ENCODE measurements around the gene PBX3.
A peak's percentile ranks its signal among the peaks of the same experiment; 100 is the strongest.

Gene PBX3

DNA sequence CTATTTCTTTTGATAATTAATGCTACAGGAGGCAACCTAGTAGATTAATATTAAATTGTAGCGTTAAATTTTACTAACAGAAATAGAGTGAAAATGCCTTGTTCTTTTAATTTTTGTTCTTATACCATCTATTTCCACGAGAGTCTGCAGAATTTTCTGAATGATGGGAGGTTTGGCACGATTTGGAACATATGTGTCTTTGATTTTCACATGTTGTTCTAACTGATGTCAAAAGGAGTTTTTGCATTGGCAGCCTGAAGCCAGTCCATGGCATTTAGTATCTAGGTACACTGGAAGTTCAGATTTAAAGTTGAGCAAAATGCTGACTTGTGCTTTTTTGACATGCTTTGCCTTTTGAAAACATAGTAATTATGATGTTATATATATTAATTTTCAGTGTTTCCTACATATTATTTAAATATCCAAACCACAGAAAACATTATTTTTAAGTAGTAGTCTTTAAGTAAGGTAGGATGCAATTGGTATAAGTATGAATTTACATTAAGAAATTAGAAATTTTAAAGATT, 103.0 kb downstream of the PBX3 start:
- no peak overlapping the region for H3K4me3 ChIP-seq (ENCODE audit: low read depth, low read length)
- no peak for DNase-seq (ENCODE audit: low read depth)

DNA sequence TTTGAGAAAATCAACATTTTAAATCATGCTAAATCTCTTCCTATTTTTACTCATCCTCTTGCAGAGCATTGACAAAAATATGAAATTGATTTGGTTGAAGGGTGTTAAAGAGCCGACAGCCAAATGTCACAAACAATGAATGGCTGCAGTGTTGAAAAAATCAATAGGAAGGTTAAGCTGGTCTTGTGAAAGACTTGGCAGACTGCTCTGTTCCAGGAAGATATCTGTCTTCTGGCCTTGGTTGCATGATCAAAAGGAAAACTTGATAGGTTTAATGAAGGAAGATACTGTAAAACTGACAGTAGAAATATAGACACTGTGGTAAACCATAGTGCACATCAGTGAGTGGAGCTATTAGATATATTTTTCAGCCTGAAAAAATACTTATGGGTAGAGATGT, 103.6 kb downstream of the PBX3 start:
- no peak overlapping the region for H3K4me3 ChIP-seq (ENCODE audit: low read depth, low read length)
- no peak for DNase-seq (ENCODE audit: low read depth)

DNA sequence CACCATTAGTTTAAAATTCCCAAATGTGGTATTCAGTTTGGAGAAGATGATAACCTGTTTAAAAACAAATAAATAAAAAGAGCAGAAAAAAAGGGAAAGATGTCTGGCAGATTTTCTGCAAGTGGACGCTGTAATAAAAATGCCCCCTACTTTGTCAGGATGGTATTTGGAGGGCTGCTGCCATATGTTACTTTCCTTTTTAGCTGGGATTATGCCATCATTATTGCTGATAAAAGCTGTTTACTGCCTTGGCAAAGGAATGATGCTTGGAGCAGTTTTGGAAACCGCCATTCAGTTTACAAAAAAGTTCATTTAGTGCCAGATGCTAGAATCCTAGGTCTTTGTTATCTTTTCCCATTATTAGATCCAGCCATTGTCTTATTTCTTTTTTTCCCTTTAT, 104.8 kb downstream of the PBX3 start:
- DNase-seq (ENCODE audit: low read depth), result no peak
- H3K4me3 ChIP-seq (ENCODE audit: low read depth, low read length), result no peak overlapping the region

DNA sequence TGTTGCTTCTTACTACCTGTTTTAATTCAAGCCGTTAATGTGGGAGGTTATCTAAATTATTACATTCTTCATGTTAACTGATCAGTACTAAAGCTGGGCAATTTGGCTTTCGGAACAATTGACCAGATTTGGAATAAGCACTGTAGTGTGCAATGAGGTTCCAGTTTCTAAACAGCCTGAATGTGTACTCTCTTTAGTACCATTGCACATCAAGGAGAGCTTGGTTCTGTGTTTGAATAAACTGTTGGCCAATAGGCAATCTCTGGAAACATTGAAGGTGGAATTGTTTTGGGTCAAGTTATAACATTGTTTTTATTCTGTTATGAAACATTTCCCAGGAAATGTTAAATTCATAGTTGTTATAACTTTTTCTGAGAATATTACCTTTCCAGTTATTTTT, 105.2 kb downstream of the PBX3 start:
- H3K4me3 ChIP-seq (ENCODE audit: low read depth, low read length), result no peak overlapping the region
- DNase-seq (ENCODE audit: low read depth), result no peak

DNA sequence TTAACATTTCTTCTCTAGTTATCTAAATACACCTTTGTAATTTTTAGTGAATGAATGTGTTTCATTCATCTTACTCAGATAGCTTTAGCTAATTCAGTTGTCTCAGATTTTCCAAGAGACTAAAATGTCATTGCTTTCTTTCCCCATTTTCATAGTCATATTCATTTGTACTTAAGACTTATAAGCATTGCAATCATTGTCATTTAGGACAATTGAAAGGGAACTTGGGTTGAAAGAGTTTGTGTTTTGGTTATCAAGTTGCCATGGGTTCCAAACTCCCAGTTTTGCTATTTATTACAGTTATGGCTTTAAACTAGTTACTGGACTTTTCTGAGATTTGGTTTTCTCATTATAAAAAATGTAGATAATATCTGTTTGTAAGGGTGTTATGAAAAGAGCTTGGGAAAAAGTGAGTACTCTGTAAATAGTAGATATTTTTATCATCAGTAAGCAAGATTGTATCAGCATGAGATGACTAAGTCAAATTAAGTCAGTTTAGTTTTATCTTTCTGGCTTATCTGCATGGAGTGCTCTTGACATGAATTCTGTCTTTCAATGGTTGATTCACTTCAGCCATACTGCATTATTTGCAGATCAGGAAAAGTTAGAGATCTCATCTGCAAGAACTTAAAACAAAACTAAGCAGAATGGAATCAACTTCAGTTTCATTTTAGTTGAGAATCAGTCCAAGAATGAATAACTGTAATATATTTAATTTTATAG, 107.5 kb downstream of the PBX3 start:
- no peak for DNase-seq (ENCODE audit: low read depth)
- H3K4me3 ChIP-seq (ENCODE audit: low read depth, low read length), result no peak overlapping the region

DNA sequence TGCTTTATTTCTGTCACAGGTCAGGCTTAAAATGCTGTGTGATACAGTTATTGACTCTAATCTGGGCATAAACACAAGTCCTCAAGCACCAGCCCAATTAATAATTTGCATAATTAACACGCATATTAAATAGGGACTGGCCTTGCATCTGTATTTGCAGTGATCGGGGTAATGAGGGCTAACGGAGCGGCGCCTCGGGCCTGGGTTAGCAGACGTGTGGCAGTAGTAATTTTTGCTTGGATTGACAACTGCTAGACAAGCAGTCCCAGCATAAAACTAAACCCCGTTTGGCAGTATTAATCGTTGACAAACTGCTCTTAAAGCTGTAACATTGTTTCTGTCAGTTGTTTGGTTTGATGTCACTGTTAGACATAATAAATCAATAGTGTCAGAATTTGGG, 109.2 kb downstream of the PBX3 start:
- DNase-seq (ENCODE audit: low read depth), result no peak
- no peak overlapping the region for H3K4me3 ChIP-seq (ENCODE audit: low read depth, low read length)

DNA sequence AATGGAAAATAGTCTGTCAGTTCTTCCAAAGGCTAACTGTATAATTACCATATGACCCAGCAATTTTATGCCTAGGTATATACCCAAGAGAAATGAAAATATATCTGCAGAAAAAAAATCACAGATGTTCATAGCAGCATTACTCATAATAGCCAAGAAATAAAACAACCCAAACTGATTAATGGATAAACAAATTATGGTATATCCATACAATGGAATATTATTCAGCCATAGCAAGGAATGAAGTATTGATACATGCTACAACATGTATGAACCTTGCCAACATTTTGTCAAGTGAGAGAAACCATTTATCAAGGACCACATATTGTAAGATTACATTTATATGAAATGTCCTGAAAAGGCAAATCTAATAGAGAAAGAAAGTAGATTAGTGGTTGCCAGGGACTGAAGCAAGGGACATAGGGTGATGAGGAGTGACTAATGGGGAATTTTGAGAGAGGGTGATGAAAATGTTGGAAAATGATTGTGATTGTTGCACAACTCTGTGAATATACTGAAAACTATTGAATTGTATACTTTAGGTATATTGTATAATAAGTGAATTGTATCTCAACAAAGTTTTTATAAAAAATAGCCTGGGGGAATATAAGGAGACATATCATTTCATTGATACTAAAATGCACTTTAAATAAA, 114.4 kb downstream of the PBX3 start:
- no peak for DNase-seq (ENCODE audit: low read depth)

DNA sequence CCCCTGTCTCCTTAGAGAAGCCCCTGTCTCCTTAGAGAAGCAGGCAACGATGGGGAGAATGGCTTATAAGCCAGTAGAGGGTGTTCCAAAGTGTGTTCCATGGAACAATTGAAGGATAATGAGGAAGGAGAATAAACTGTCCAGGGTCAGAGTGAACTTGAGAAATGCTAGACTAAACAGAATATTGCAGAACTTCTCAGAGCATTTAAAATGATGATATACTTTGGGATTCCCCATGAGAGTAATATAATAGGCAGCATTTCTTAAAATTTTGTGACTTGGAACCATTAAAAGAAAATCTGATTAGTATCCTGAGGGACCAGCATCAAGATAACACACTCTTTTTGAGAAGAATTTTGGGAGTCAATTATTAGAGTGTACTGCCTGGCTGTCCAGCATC, 116.8 kb downstream of the PBX3 start:
- no peak overlapping the region for H3K4me3 ChIP-seq (ENCODE audit: low read depth, low read length)
- DNase-seq (ENCODE audit: low read depth), result no peak

More for the DNA sequence above, 114.4 kb downstream of the PBX3 start:
- H3K4me3 ChIP-seq (ENCODE audit: low read depth, low read length), result no peak overlapping the region

DNA sequence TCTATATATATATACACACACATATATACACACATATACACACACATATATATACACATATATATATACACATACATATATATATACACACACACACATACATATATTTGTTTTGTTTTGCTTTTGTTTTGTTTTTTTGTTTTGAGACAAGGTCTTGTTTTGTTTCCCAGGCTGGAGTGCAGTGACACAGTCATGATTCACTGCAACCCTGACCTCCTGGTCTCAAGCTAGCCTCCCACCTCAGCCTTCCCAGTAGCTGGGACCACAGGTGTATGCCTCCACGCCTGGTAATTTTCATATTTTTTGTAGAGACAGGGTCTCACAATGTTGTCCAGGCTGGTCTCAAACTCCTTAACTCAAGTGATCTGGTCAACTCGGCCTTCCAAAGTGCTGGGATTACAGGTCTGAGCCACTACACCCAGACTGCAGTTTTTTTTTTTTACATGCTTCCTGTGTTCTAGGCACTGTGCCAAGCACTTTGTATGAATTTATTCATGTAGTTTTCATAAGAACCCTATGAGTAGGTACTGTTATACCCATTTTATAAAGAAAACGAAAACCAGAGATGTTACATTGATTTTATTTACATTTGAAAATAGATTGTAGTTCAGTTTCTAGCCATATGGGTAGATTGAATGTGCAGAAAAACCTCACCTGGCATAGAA, 120.7 kb downstream of the PBX3 start:
- H3K4me3 ChIP-seq (ENCODE audit: low read depth, low read length), result no peak overlapping the region
- DNase-seq (ENCODE audit: low read depth), result no peak

DNA sequence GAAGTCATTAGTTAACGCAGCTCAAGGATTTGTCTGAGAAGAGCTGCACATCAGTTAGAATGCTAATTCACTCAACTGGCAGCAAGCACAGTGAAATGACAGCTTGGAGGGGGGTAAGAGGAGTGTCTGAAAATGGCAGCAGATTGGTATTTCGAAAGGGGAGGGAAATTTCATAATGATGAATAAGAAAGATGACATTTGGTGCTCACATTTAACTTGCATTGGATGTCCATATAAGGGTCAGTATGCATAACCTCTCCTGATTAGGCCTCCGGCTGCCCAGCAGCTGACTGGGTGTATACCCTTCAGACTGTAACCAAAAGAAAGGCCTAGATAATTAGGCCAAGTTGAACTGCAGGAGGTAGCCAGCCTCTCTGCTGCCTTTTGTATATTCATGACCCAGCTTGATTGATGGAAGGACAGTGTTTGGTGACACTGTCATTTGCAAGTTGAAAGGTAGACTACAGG, 131.0 kb downstream of the PBX3 start:
- no peak for DNase-seq (ENCODE audit: low read depth)
- H3K4me3 ChIP-seq (ENCODE audit: low read depth, low read length), result no peak overlapping the region

DNA sequence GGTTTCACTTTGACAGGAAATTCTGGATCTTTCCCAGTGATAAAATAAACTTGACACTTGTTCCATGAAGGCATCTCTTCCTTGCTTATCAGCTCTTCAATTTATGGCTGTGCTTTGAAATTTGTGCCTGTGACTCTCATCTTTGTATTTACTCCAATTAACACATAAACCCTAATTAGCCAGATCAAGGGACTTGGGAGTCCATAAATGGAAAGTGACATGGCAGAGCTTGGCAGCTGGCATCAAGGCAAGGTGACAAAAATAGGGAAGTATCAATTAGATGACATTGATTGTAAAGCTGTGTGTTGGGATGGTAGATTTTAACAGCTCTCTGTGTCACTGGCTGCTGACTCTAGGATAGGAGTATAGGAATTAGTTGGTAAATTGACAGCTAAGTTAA, 133.9 kb downstream of the PBX3 start:
- H3K4me3 ChIP-seq (ENCODE audit: low read depth, low read length), result no peak overlapping the region

DNA sequence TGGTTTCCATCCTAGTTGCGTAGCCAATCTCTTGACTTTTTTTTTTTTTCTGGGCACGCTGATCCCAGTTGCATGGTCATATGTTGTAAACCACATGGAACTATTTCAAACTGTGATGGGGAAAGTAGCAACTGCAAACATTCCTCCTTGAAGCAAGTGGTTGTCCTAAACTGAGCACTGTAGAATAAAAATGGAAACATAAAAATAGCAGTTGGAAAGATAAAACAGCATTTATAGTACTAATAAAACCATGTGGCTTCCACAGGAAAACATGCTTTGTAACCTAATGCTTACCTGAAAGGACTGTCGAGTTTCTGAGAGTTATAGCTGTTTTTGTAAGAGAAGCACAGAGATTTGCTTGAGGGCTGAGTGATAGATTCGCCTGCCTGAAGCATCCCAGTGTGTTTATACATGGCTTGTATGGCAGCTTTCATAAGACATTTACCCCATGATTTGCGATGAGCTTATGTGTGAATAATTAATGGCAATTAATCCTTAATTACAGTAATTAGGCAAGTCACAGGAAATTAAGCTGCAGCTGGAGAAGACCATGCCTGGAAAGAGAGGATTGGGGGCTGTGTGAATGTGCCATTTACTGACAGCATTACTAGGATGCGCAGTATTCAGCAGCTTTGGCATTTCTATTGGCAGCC, 136.5 kb downstream of the PBX3 start:
- H3K4me3 ChIP-seq (ENCODE audit: low read depth, low read length), result no peak overlapping the region
- no peak for DNase-seq (ENCODE audit: low read depth)

More for the DNA sequence above, 133.9 kb downstream of the PBX3 start:
- no peak for DNase-seq (ENCODE audit: low read depth)

DNA sequence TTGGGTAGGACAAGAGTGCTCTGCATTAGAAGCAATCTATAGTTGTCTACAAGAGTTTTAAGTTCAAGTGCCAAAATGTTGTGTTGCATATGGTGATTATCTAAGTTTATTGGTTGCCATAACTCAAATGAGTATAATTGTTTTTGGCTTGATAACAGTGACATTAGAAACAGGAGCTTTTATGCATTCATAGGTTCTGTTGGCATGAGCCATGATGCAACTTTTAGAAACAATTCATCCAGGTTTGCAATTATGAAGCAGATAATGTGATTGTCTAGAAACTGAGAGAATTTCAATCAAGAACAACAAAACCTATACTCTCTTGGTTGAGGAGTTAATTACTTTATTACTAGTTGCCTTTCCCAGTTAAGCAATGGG, 137.0 kb downstream of the PBX3 start:
- no peak for DNase-seq (ENCODE audit: low read depth)
- H3K4me3 ChIP-seq (ENCODE audit: low read depth, low read length), result no peak overlapping the region

DNA sequence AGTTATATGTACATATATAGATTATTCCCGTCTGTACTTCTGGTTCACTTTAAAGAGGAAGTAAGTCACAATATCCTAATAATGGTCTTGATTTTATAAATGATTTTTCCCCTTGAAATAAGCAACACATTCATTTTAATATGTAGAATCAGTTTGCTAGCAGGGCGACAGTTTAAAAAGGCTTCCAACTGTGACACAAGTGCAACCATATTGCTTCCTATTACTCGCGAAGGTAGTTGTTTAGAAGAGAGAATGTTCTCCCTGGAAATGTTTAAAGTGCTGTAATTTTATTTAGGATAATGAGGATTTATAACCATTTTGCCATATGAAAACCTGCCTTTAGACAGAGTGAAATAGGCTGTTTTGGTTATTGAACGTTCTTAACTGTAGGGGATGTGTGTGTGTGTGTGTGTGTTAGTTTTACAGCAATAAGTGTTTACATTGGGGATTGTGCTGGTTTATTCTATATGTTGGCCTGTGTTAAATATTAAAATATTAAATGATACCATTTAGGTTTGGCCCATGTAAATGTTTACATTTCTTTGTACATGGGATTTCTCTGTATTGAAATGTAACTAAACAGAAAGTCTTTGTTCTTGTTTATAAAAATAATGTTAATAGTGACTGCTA, 138.3 kb downstream of the PBX3 start:
- no peak for DNase-seq (ENCODE audit: low read depth)

DNA sequence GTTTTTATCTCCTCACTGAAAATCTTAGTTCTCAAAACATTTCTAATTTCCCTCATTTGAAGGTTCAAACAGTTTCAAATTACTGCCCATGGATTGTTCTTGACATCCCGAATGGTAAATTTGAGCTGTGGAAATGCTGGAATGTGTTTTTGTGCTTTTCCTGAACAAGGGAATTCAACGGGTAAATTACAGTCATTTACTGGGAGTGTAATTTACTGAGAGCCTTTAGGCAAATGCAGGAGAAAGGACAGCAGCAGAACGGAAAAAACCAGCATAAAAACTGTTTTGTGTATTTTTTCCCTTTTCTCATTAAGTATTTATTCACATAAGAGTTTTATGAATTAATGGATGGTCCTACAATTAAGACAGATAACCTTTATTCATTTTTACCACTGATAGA, 139.2 kb downstream of the PBX3 start:
- no peak overlapping the region for H3K4me3 ChIP-seq (ENCODE audit: low read depth, low read length)
- no peak for DNase-seq (ENCODE audit: low read depth)

More for the DNA sequence above, 138.3 kb downstream of the PBX3 start:
- no peak overlapping the region for H3K4me3 ChIP-seq (ENCODE audit: low read depth, low read length)

DNA sequence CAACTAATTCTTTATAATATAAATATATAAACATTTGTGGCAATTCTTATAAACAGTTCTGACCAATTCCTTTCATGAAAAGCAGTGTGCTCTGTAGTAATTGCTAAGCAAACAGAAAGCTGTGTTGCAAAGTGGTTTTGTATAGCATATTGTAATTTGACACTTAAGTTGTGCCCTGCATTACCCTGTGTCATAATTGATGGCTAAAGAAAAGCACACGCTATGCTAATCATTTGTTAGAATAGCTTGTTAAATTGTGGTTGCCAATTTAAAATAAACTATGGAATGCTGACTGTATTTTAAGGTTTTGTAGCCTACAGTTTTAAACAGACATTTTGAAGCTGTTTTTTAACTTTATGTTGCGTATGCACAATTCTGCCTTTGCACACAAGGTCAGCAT, 140.0 kb downstream of the PBX3 start:
- no peak overlapping the region for H3K4me3 ChIP-seq (ENCODE audit: low read depth, low read length)

DNA sequence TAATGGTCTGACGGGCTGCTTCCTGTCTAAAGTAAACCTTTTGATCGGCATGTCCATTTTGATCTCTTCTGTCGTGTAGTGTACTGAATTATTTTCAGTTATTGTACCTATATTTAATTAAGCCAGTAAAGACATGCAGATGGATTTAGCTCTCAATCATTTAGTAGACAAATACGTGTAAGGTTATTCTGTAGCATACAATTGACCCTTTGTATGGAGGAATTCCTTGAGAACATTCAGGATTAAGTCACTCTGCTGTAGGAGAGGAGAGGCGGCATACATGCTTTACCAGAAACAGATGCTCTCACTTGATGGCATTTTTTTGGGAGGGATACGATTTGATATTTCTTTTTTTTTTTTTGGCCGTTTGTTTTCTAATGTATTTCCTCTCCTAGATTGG, 141.0 kb downstream of the PBX3 start:
- H3K4me3 ChIP-seq (ENCODE audit: low read depth, low read length), result no peak overlapping the region
- no peak for DNase-seq (ENCODE audit: low read depth)

More for the DNA sequence above, 140.0 kb downstream of the PBX3 start:
- DNase-seq (ENCODE audit: low read depth), result no peak

DNA sequence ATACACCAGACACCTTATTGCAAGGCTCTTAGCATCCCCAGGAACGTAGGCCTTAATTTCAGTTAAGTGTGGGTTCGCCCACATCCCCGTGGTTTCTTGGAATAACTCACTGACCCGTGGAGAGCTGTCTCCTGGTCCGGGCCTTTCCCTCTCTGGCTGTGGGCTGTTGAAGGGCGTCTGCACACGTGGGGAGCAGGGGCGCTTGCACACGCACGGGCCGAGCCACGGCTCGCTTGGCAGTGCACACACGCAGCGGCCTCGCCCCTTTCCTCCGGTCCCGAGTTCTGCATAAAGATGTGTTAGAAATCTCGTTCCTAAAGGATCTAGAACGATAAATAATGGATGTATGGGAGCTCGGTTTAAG, 141.9 kb downstream of the PBX3 start:
- H3K4me3 ChIP-seq (ENCODE audit: low read depth, low read length), result peak overlapping the region; percentile 58
- no peak for DNase-seq (ENCODE audit: low read depth)
